GM12872 (cell line): Measurements from ENCODE around the gene LSM4.

Experiments used
- TF ChIP-seq, protein P1 (sequence below): IDR thresholded peaks from 3 replicates; pipeline ENCODE4 v1.5.1; 2011; ENCODE audit warnings: low read depth, mild to moderate bottlenecking, low read length, moderate library complexity; ENCODE audit not compliant: insufficient read depth

The LSM4 gene

DNA sequence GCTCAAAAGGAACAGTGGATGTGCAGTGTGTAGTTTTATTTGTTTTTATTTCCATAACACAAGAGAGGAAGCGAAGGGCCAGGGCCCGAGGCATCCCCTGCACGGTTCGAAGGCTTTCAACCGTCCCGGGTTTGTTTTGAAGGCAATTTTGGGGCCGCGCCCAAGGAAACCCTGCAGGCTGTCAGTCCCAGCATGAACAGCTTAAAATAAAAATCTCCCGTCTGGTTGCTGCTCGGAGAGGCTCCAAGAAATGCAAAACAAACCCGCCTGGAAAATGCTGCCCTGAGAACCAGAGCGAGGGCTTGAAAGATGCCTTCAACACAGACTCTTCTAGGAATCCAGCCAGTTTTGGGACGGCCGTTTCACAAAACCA, 16.0 kb downstream of the LSM4 start:
- TF ChIP-seq, protein P1, sequence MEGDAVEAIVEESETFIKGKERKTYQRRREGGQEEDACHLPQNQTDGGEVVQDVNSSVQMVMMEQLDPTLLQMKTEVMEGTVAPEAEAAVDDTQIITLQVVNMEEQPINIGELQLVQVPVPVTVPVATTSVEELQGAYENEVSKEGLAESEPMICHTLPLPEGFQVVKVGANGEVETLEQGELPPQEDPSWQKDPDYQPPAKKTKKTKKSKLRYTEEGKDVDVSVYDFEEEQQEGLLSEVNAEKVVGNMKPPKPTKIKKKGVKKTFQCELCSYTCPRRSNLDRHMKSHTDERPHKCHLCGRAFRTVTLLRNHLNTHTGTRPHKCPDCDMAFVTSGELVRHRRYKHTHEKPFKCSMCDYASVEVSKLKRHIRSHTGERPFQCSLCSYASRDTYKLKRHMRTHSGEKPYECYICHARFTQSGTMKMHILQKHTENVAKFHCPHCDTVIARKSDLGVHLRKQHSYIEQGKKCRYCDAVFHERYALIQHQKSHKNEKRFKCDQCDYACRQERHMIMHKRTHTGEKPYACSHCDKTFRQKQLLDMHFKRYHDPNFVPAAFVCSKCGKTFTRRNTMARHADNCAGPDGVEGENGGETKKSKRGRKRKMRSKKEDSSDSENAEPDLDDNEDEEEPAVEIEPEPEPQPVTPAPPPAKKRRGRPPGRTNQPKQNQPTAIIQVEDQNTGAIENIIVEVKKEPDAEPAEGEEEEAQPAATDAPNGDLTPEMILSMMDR = no peak

DNA sequence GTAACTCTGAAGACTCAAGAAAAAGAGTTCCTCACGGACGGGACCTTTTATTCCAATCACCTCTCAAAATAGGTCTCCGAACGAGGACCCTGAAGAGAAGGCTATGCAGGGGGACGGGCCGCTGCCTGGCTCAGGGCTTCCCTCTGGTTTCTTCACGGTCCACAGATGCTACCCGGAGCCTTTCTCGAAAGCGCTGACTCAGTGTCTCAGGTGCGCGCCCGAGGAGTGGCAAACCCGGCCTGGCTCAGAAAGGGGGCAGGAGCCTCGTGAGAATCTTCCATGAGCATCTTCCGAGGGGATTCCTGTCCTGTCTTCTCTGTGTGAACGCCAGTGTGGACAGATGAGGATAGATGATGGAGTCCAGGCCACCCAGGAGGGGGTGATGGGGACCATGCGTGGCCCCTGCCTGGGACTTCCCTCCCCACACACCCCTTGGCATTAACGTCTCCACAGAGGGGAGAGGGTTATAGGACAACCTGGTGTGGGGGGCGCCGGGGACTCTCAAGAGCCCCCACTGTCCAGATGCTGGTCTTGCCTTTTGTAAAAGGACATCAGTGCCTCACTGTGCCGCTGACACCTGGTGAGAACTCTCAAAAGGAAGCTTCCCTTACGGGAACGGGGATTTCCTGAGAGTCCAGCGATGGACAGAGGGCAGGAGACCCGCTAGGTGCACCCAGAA, 16.5 kb downstream of the LSM4 start:
- TF ChIP-seq, protein P1 = no peak

DNA sequence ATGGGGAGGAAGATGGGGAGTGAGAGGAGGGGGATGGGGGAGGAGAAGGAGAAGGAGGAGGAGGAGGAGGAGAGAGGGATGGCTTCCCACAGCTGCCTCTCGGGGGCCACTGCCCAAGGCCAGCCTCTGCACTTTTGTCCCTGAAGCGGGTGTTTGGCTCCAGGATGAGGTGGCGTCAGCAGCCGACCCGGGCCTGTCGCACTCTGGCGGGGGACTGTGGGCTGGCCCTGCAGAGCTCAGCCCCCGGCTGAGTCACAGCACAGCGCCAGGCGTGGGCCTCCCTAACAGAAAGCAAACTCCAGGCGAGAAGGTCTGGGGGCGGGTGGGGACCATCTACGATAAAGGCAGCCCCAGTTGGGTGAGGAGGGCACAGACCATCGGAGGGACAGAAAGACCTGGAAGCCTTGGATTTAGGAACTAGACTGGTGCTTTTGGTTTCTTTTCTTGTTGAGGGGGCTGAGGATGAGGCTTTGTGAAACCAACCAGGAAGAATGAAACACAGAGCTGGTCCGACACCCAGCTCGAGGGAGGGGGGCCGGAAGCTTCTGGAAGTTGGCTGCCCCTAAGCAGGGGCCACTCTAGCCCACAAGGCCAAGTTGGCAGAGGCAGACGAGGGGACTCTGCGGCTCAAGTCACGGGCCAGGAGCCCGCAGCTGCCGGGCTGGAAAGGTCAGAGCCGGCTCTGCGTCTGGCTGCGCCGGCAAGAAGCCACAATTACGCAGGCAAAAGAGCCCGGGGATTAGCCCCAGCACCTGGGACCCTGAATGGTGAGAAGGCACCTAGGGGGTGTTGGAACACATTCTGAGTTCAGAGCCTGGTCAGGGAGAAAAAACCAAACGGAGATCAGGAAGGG, 18.2 kb downstream of the LSM4 start:
- TF ChIP-seq, protein P1 = no peak

DNA sequence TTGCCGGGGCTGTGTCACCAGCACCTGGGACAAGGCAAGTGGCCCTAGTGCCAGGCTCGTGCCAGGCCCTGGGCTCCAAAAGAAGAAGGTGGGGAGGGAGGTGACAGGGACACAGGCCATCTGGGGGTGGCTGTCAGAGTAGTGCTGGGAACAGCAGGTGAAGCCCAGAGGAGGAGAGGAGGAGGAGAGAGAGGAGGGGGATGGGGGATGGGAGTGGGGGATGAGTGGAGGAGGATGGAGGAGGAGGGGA, 18.7 kb downstream of the LSM4 start:
- TF ChIP-seq, protein P1 = no peak

DNA sequence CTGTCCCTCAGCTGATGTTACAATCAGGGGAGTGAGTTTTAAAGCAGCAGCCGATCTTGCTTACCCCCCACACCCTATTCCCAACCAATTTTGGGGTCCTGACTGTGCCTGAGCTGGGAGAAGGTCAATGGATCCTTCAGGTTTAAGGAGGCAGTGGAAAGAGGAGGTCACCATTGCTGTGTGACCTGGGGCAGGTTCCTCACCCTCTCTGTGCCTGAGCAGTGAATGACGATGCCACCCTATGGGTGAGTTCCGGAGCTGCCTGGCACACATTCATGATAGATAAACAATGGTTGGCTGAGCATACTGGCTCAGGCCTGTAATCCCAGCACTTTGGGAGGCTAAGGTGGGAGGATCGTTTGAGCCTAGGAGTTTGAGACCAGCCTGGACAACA, 21.2 kb downstream of the LSM4 start:
- TF ChIP-seq, protein P1 = no peak

DNA sequence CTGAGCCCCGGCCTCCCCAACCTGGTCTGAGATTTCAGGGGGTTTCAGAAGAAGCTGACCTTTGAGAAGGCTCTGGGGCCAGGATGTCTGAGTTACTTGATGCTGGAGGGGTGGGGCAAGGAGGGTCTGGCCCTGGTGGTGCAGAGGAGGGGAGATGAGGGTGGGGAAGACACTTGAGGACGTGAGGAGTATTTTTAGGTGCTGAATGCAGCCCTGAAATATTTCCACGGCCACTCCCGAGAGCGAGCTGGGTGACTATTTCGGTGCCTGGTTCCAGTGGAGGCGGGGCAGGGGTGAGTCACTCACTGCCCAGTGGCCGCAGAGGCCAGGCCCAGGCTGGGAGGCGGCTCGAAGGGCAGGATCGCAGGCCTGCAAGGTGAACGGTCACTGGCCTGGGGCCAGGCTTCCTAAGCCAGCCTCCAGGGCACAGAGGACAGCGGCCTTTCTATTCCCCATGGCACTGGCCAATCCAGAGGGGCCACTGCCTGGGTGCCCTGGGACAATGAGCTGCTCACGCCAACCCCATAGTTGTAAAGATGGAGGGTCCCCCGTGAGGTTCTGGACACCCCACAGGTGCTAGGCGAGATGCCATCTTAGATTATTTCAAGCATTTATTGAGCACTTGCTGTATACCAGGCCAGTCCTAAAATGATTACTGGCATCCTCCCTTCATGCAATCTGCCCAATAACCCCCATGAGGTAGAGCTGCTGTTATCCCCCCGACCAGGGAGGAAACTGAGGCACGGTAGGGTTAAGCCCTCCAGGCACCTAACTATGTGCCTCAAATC, 21.8 kb downstream of the LSM4 start:
- TF ChIP-seq, protein P1 = no peak

DNA sequence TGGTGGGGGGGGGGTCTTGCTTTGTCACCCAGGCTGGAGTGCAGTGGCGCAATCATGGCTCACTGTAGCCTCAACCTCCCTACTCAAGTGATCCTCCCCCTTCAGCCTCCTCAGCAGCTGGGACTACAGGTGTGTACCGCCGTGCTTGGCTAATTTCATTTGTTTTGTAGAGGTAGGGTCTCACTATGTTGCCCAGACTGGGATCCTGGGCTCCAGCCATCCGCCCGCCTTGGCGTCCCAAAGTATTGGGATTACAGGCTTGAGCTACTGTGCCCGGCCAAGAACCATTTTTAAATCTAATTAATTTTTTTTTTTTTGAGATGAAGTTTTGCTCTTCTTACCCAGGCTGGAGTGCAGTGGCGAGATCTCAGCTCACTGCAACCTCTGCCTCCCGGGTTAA, 23.2 kb downstream of the LSM4 start:
- TF ChIP-seq, protein P1 = no peak
